GM12891 (cell line): Measurements from ENCODE around the gene RAB7B. TPM values are rescaled to one million over a fixed set of nuclear protein-coding genes. Genes with fewer than 3 reads are reported as not detected.
A peak's percentile ranks its signal among the peaks of the same experiment; 100 is the strongest.
"Not testable (repeated sequence)": the region's sequence is repeated elsewhere in the genome, so short reads cannot be mapped to it uniquely, and the experiment has no call there.

Experiments
- DNase-seq: peaks from one replicate; pipeline ENCODE4 v3.0.0; 2011; ENCODE audit warnings: low spot score; ENCODE audit not compliant: insufficient read length
- FAIRE-seq: peaks from 2 replicates; lab custom pipeline; 2011; peaks lifted over from hg19 to GRCh38; lab: Jason Lieb, UNC
- PAX5 ChIP-seq: IDR thresholded peaks from 2 replicates; pipeline ENCODE4 v1.6.1; 2011; ENCODE audit warnings: low read length, moderate library complexity, mild to moderate bottlenecking; ENCODE audit not compliant: insufficient read depth, severe bottlenecking
- POLR2A ChIP-seq: IDR thresholded peaks from 2 replicates; pipeline ENCODE4 v1.6.1; 2011; ENCODE audit warnings: low read depth, low read length, control low read depth
- POLR2AphosphoS5 ChIP-seq: IDR thresholded peaks from 2 replicates; pipeline ENCODE4 v1.6.1; 2011; ENCODE audit warnings: low read depth, low read length, control low read depth
- POU2F2 ChIP-seq: IDR thresholded peaks from 2 replicates; pipeline ENCODE4 v1.6.1; 2011; ENCODE audit warnings: low read depth, mild to moderate bottlenecking, control low read depth, low read length, moderate library complexity
- SPI1 ChIP-seq: IDR thresholded peaks from 2 replicates; pipeline ENCODE4 v1.6.1; 2011; ENCODE audit warnings: low read depth, low read length, control low read depth
- TAF1 ChIP-seq: IDR thresholded peaks from 2 replicates; pipeline ENCODE4 v1.6.1; 2011; ENCODE audit warnings: low read depth, low read length, control low read depth
- polyA plus RNA-seq: library from polyadenylated mRNA; unstranded; fragments of >200 nt; gene quantifications from one replicate; pipeline ENCODE4 v1.2.1, GENCODE V29; 2012; ENCODE audit warnings: low read depth, missing spikeins, inconsistent platforms; ENCODE audit not compliant: missing spikeins

The RAB7B gene
- not detected for polyA plus RNA-seq

- DNase-seq, result no peak
- TF ChIP-seq SPI1 (no peak), POLR2AphosphoS5 (no peak), POLR2A (no peak), POU2F2 (no peak), TAF1 (no peak), PAX5 (no peak)
- no peak for FAIRE-seq
Observed at GRCh38 chr1:206002871-206003801, at the start of gene RAB7B. TSS of gene RAB7B (minus strand) at chr1:206003395. CDS start at chr1:205994135, 9,260 bp downstream.

- DNase-seq, result not testable (repeated sequence)
- FAIRE-seq, result peak; percentile 47
Observed at GRCh38 chr1:206052231-206052865, 49.2 kb upstream of the RAB7B start.

- DNase-seq (no peak), FAIRE-seq (peak; percentile 92)
- TF ChIP-seq SPI1, result peak; percentile 98
- no peak for TF ChIP-seq POLR2A
- 0 out of 2 replicates have a peak, but pooled peaks have one; percentile 38 for TF ChIP-seq TAF1
- TF ChIP-seq POU2F2, result peak; percentile 92
- TF ChIP-seq POLR2AphosphoS5, result peak; percentile 60; the same call in 1 of the 2 replicates
- TF ChIP-seq PAX5, result peak; percentile 84
Observed at GRCh38 chr1:206050655-206051235, 47.5 kb upstream of the RAB7B start.

GRCh38 chr1:206049919-206050600, 46.9 kb upstream of the RAB7B start:
- DNase-seq, result no peak
- peak; percentile 68 for FAIRE-seq
- TF ChIP-seq SPI1, result no peak
- no peak for TF ChIP-seq POLR2A
- no peak for TF ChIP-seq TAF1
- no peak for TF ChIP-seq POU2F2
- TF ChIP-seq PAX5, result no peak
- TF ChIP-seq POLR2AphosphoS5, result no peak

- FAIRE-seq (peak; percentile 51), DNase-seq (no peak)
- TF ChIP-seq SPI1 (no peak), TAF1 (no peak), POU2F2 (no peak), PAX5 (no peak), POLR2A (no peak), POLR2AphosphoS5 (no peak)
Observed at GRCh38 chr1:206049293-206049692, 46.1 kb upstream of the RAB7B start.

GRCh38 chr1:206048582-206048981, 45.4 kb upstream of the RAB7B start:
- DNase-seq (no peak), FAIRE-seq (no peak)
- TF ChIP-seq PAX5 (no peak), POLR2A (no peak), SPI1 (no peak), POU2F2 (no peak), POLR2AphosphoS5 (no peak)

GRCh38 chr1:206047271-206047670, 44.1 kb upstream of the RAB7B start:
- FAIRE-seq (peak; percentile 74), DNase-seq (no peak)
- TF ChIP-seq SPI1 (no peak), PAX5 (no peak), POLR2AphosphoS5 (no peak), TAF1 (no peak), POU2F2 (no peak), POLR2A (no peak)

GRCh38 chr1:206041640-206042039, 38.4 kb upstream of the RAB7B start:
- peak; percentile 83 for FAIRE-seq
- no peak for DNase-seq
- no peak for TF ChIP-seq PAX5
- no peak for TF ChIP-seq POU2F2
- no peak for TF ChIP-seq SPI1
- no peak for TF ChIP-seq POLR2A
- no peak for TF ChIP-seq POLR2AphosphoS5
- no peak for TF ChIP-seq TAF1

- TF ChIP-seq SPI1 (no peak), TAF1 (no peak), POU2F2 (no peak), PAX5 (no peak), POLR2A (no peak), POLR2AphosphoS5 (no peak)
- DNase-seq (no peak), FAIRE-seq (no peak)
Observed at GRCh38 chr1:206040328-206040727, 37.1 kb upstream of the RAB7B start.
